ENCODE results near the gene ABAT. TPM values are rescaled to one million over a fixed set of nuclear protein-coding genes. Genes with fewer than 3 reads are reported as not detected.

Gene ABAT
- polyA plus RNA-seq, 2 of the 4 experiments (the other 2 are of a cell fraction) = 0.68 to 1.2 TPM

GRCh38 chr16:8655184-8655717 is 19.2 kb upstream of the ABAT start:
- no peaks in the 10 kb centered on the region for H3K4me1 ChIP-seq
- no peak overlapping the region for H3K27ac ChIP-seq
- ATAC-seq (peak; percentile 50 to 64; a peak in 4 of 6 replicates), FAIRE-seq (no peak), DNase-seq (ENCODE audit: low read depth in 1 of 2, low spot score in 1 of 2) (peak in 1 of 2 experiments; percentile 17)
- H3K9me3 ChIP-seq = no peaks in the 10 kb centered on the region
- 63% methylated on average over 1 of the region's 1 CpG for WGBS (ENCODE audit: missing lambda C conversion rate)
- CTCF ChIA-PET = interaction anchor here (0.9 to 17.0 kb wide), 3 partner anchors 82 to 312 kb away, joined by 3 to 173 read pairs (median 7); no protein-coding TSS in a partner anchor
- H3K4me3 ChIP-seq = no peak overlapping the region
- H3K4me2 ChIP-seq = no peak overlapping the region
- TF ChIP-seq HOXB5 (CRISPR knock-in tag; IDR thresholded peaks at IDR 0.05) (no peak), CHD4 (IDR thresholded peaks at IDR 0.05; ENCODE audit: borderline replicate concordance) (no peak), EHF (CRISPR knock-in tag; IDR thresholded peaks at IDR 0.05) (no peak), SREBF2 (IDR thresholded peaks at IDR 0.05) (no peak), HDAC2 (IDR thresholded peaks at IDR 0.05) (no peak), NR3C1 (IDR thresholded peaks at IDR 0.05) (no peak), GATA3 (IDR thresholded peaks at IDR 0.05; ENCODE audit: borderline replicate concordance) (no peak), NPAS2 (CRISPR knock-in tag; IDR thresholded peaks at IDR 0.05; ENCODE audit: borderline replicate concordance) (no peak), PHF8 (IDR thresholded peaks at IDR 0.05; ENCODE audit: borderline replicate concordance, low read depth) (no peak), HOXA7 (CRISPR knock-in tag; IDR thresholded peaks at IDR 0.05) (no peak), JUN (IDR thresholded peaks at IDR 0.05) (no peak), FOSL2 (IDR thresholded peaks at IDR 0.05) (no peak), FOSL2 (CRISPR knock-in tag; IDR thresholded peaks at IDR 0.05) (no peak), RARB (CRISPR knock-in tag; IDR thresholded peaks at IDR 0.05) (no peak), CHD2 (IDR thresholded peaks at IDR 0.05; ENCODE audit: low read length, partially characterized antibody) (no peak), HES2 (IDR thresholded peaks at IDR 0.05) (no peak)
- POLR2A ChIA-PET = no interaction called here

- H3K4me1 ChIP-seq = no peaks in the 10 kb centered on the region
- FAIRE-seq (no peak), DNase-seq (ENCODE audit: low read depth in 1 of 2, low spot score in 1 of 2) (no peak), ATAC-seq (no peak)
- no peak overlapping the region for H3K4me2 ChIP-seq
- H3K9me3 ChIP-seq = no peaks in the 10 kb centered on the region
- H3K27ac ChIP-seq = no peak overlapping the region
- CTCF ChIA-PET = interaction anchor here (0.9 to 17.0 kb wide), 4 partner anchors 19 to 223 kb away, joined by 5 to 173 read pairs (median 10); no protein-coding TSS in a partner anchor
- 17% methylated on average over 3 of the region's 3 CpGs for WGBS (ENCODE audit: missing lambda C conversion rate)
- no peak overlapping the region for H3K4me3 ChIP-seq
- no peak for TF ChIP-seq MYC (IDR thresholded peaks at IDR 0.05; ENCODE audit: borderline replicate concordance, low read length)
- POLR2A ChIA-PET = no interaction called here
These were observed 18.0 kb upstream of the ABAT start for GRCh38 chr16:8656376-8656775.

GRCh38 chr16:8660841-8661301 is 13.5 kb upstream of the ABAT start:
- no peaks in the 10 kb centered on the region for H3K9me3 ChIP-seq
- DNase-seq (ENCODE audit: low read depth in 1 of 2, low spot score in 1 of 2) (peak; percentile 47 to 72), ATAC-seq (peak; percentile 88 to 95), FAIRE-seq (no peak)
- POLR2A ChIA-PET = interaction anchor here (0.7 kb wide), 1 partner anchor 170 kb away, joined by 3 read pairs; no protein-coding TSS in a partner anchor
- TF ChIP-seq ESRRA (IDR thresholded peaks at IDR 0.05; ENCODE audit: borderline replicate concordance, low read length) = no peak
- no peak for TF ChIP-seq CEBPB (IDR thresholded peaks at IDR 0.05)
- TF ChIP-seq RCOR1 (IDR thresholded peaks at IDR 0.05; ENCODE audit: low read depth, low read length) = no peak
- TF ChIP-seq ZFP36 (IDR thresholded peaks at IDR 0.05; ENCODE audit: borderline replicate concordance, partially characterized antibody) = no peak
- no peak for TF ChIP-seq EHMT2 (IDR thresholded peaks at IDR 0.05; ENCODE audit: low read depth)
- no peak for TF ChIP-seq HDAC2 (IDR thresholded peaks at IDR 0.05)
- no peak for TF ChIP-seq PHF8 (IDR thresholded peaks at IDR 0.05; ENCODE audit: borderline replicate concordance, low read depth)
- no peak for TF ChIP-seq GATA3 (IDR thresholded peaks at IDR 0.05; ENCODE audit: borderline replicate concordance)
- peak; percentile 81 to 89 for TF ChIP-seq RAD21 (conservative IDR thresholded peaks at IDR 0.05 in 1 of 2, IDR thresholded peaks at IDR 0.05 in 1 of 2)
- peak; percentile 64 for TF ChIP-seq CTCF (IDR thresholded peaks at IDR 0.05)
- TF ChIP-seq SMC3 (IDR thresholded peaks at IDR 0.05) = peak; percentile 62
- 9% methylated on average over 12 of the region's 13 CpGs for WGBS (ENCODE audit: missing lambda C conversion rate)
- H3K27ac ChIP-seq = no peak overlapping the region
- H3K4me1 ChIP-seq = no peaks in the 10 kb centered on the region
- CTCF ChIA-PET = interaction anchor here (0.5 to 17.0 kb wide), 44 partner anchors 9 to 654 kb away, joined by 3 to 173 read pairs (median 5); partner anchors contain the start of genes LITAFD and TMEM186
- peak overlapping the region; percentile 52; the same call in 2 of the 3 replicates for H3K4me2 ChIP-seq
- H3K4me3 ChIP-seq = no peak overlapping the region
